IMR-90 (cell line): ENCODE results near the gene CCDC87. TPM values are rescaled to one million over a fixed set of nuclear protein-coding genes. Genes with fewer than 3 reads are reported as not detected.
A peak's percentile ranks its signal among the peaks of the same experiment; 100 is the strongest.

ENCODE experiments used
- ATAC-seq: fragments of 200-7000 bp; cut with Tn5 transposase; 2 replicates; pipeline ENCODE4 v1.9.1; 2020; ENCODE audit warnings: low read depth, mild to moderate bottlenecking, moderate library complexity
- Bru-seq: library from RNA; stranded (reverse); fragments of 400-500 nt; gene quantifications from one replicate; lab custom pipeline; 2021; lab: Mats Ljungman, UMichigan
- BruChase-seq, 2 experiments: library from RNA; stranded (reverse); fragments of 400-500 nt; gene quantifications; one replicate each; lab custom pipeline; 2021; lab: Mats Ljungman, UMichigan
- BruUV-seq: library from RNA; stranded (reverse); fragments of 400-500 nt; replicated peaks from 2 replicates; lab custom pipeline; 2021; lab: Mats Ljungman, UMichigan
- CTCF ChIA-PET: fragments of 300-600 bp; formaldehyde crosslinking; extraction: SDS; loops from one replicate; lab custom pipeline; 2021; ENCODE audit warnings: antibody characterized with exemption; lab: Yijun Ruan, JAX
- POLR2A ChIA-PET: fragments of 300-600 bp; sonication (Branson Sonifier 250); formaldehyde crosslinking; loops from one replicate; lab custom pipeline; 2022; ENCODE audit warnings: antibody characterized with exemption; ENCODE audit not compliant: unreplicated experiment; lab: Charles Lee
- DNase-seq: peaks from one replicate; pipeline ENCODE4 v3.0.0; 2013
- H2AFZ ChIP-seq: replicated peaks from 2 replicates; pipeline ENCODE3; 2013; ENCODE audit warnings: low read length, mild to moderate bottlenecking; ENCODE audit not compliant: poor library complexity
- H2AK5ac ChIP-seq: 2 replicates; pipeline ENCODE4 v1.6.1; 2013; ENCODE audit warnings: low read depth, low read length, inconsistent platforms
- H2AK9ac ChIP-seq: replicated peaks from 2 replicates; pipeline ENCODE3; 2013; ENCODE audit warnings: mild to moderate bottlenecking, low read depth, low read length, moderate library complexity; ENCODE audit not compliant: poor library complexity
- H2BK120ac ChIP-seq: 2 replicates; pipeline ENCODE4 v1.6.1; 2013; ENCODE audit warnings: low read depth, low read length, inconsistent platforms
- H2BK15ac ChIP-seq: 3 replicates; pipeline ENCODE4 v1.6.1; 2013; ENCODE audit warnings: low read depth, low read length, inconsistent platforms
- H2BK20ac ChIP-seq: 2 replicates; pipeline ENCODE4 v1.6.1; 2013; ENCODE audit warnings: low read depth, mild to moderate bottlenecking, inconsistent platforms, low read length, moderate library complexity
- H2BK5ac ChIP-seq: 2 replicates; pipeline ENCODE4 v1.6.1; 2013; ENCODE audit warnings: mild to moderate bottlenecking, low read depth, low read length, inconsistent platforms; ENCODE audit not compliant: poor library complexity, severe bottlenecking
- H3K14ac ChIP-seq: replicated peaks from 2 replicates; pipeline ENCODE4 v1.6.1; 2013; ENCODE audit warnings: low read depth, low read length, inconsistent platforms
- H3K18ac ChIP-seq: 2 replicates; pipeline ENCODE4 v1.6.1; 2013; ENCODE audit warnings: low read depth, low read length, control low read depth
- H3K23ac ChIP-seq: 2 replicates; pipeline ENCODE4 v1.6.1; 2013; ENCODE audit warnings: low read depth, low read length, inconsistent platforms
- H3K27ac ChIP-seq: 2 replicates; pipeline ENCODE4 v1.5.1; 2013; ENCODE audit warnings: mild to moderate bottlenecking, control low read depth, low read length; ENCODE audit not compliant: insufficient read depth
- H3K27me3 ChIP-seq: 2 replicates; pipeline ENCODE4 v1.6.1; 2013; ENCODE audit warnings: low read length; ENCODE audit not compliant: control insufficient read depth, insufficient read depth
- H3K36me3 ChIP-seq: 2 replicates; pipeline ENCODE4 v1.6.1; 2013; ENCODE audit warnings: low read length, mixed read lengths; ENCODE audit not compliant: control insufficient read depth, insufficient read depth
- H3K4ac ChIP-seq: 2 replicates; pipeline ENCODE4 v1.6.1; 2013; ENCODE audit warnings: low read depth, low read length, inconsistent platforms
- H3K4me1 ChIP-seq: 2 replicates; pipeline ENCODE4 v1.6.1; 2013; ENCODE audit warnings: low read length, mixed read lengths; ENCODE audit not compliant: control insufficient read depth, insufficient read depth
- H3K4me2 ChIP-seq: 2 replicates; pipeline ENCODE4 v1.6.1; 2013; ENCODE audit warnings: low read depth, mild to moderate bottlenecking, control low read depth, low read length, moderate library complexity
- H3K4me3 ChIP-seq: 2 replicates; pipeline ENCODE4 v1.5.1; 2013; ENCODE audit warnings: low read depth, mild to moderate bottlenecking, control low read depth, low read length, moderate library complexity; ENCODE audit not compliant: insufficient read depth
- H3K56ac ChIP-seq: 2 replicates; pipeline ENCODE4 v1.6.1; 2013; ENCODE audit warnings: low read length, inconsistent platforms; ENCODE audit not compliant: insufficient read depth; ENCODE audit errors: extremely low read depth
- H3K79me1 ChIP-seq, 2 experiments: 2 replicates each; pipeline ENCODE4 v1.6.1; 2013; ENCODE audit warnings: low read length in 2 of 2, inconsistent platforms in 1 of 2, low read depth in 1 of 2
- H3K9ac ChIP-seq: 2 replicates; pipeline ENCODE4 v1.6.1; 2013; ENCODE audit warnings: low read depth, low read length, control low read depth
- H3K9me1 ChIP-seq: 2 replicates; pipeline ENCODE4 v1.6.1; 2013; ENCODE audit warnings: low read length, inconsistent platforms; ENCODE audit not compliant: insufficient read depth
- H3K9me3 ChIP-seq: 2 replicates; pipeline ENCODE4 v1.6.1; 2013; ENCODE audit warnings: low read length; ENCODE audit not compliant: control insufficient read depth, insufficient read depth
- H4K20me1 ChIP-seq: 2 replicates; pipeline ENCODE4 v1.6.1; 2013; ENCODE audit warnings: low read length, inconsistent platforms; ENCODE audit not compliant: insufficient read depth
- H4K5ac ChIP-seq: 2 replicates; pipeline ENCODE4 v1.6.1; 2013; ENCODE audit warnings: mild to moderate bottlenecking, low read depth, low read length, control low read depth
- H4K8ac ChIP-seq, 2 experiments: 2 replicates each; pipeline ENCODE4 v1.6.1; 2013; ENCODE audit warnings: low read depth in 2 of 2, low read length in 2 of 2, control low read depth in 1 of 2, inconsistent platforms in 1 of 2
- H4K91ac ChIP-seq: 2 replicates; pipeline ENCODE4 v1.6.1; 2013; ENCODE audit warnings: low read depth, low read length, inconsistent platforms; ENCODE audit not compliant: insufficient read depth
- BHLHE40 ChIP-seq: fragments of 150-350 bp; IDR thresholded peaks from 2 replicates; pipeline ENCODE4 v1.6.1; 2016; ENCODE audit warnings: mild to moderate bottlenecking, low read depth, low read length
- CEBPB ChIP-seq: IDR thresholded peaks from 2 replicates; pipeline ENCODE4 v1.6.1; 2012; ENCODE audit warnings: low read depth, low read length, improper control_type of control experiment
- ELK1 ChIP-seq: fragments of 150-350 bp; IDR thresholded peaks from 2 replicates; pipeline ENCODE4 v1.6.1; 2016; ENCODE audit warnings: low read depth, mild to moderate bottlenecking, low read length, moderate library complexity, borderline replicate concordance
- MAZ ChIP-seq: IDR thresholded peaks from 2 replicates; pipeline ENCODE4 v1.6.1; 2012; ENCODE audit warnings: low read depth, mild to moderate bottlenecking, low read length, improper control_type of control experiment, moderate library complexity, borderline replicate concordance
- MXI1 ChIP-seq: IDR thresholded peaks from 2 replicates; pipeline ENCODE4 v1.6.1; 2012; ENCODE audit warnings: low read depth, mild to moderate bottlenecking, low read length, moderate library complexity, borderline replicate concordance
- NFE2L2 ChIP-seq: fragments of 150-350 bp; IDR thresholded peaks from 2 replicates; pipeline ENCODE4 v1.6.1; 2016; ENCODE audit warnings: low read depth, mild to moderate bottlenecking, low read length
- POLR2A ChIP-seq: IDR thresholded peaks from 2 replicates; pipeline ENCODE4 v1.6.1; 2012; ENCODE audit warnings: mild to moderate bottlenecking, low read depth, low read length
- SMC3 ChIP-seq: fragments of 150-350 bp; IDR thresholded peaks from 2 replicates; pipeline ENCODE4 v1.6.1; 2016; ENCODE audit warnings: low read depth, mild to moderate bottlenecking, antibody characterized with exemption, low read length, moderate library complexity
- USF2 ChIP-seq: fragments of 150-350 bp; IDR thresholded peaks from 2 replicates; pipeline ENCODE4 v1.6.1; 2017; ENCODE audit warnings: mild to moderate bottlenecking, antibody characterized with exemption, low read length, low read depth
- WGBS, 2 experiments: methylation state at CpG; one replicate each; pipeline versions ENCODE4 v1.1.5 to v1.1.7; 2013; ENCODE audit warnings: missing lambda C conversion rate in 2 of 2; ENCODE audit not compliant: insufficient read length in 1 of 2; ENCODE audit errors: extremely low coverage in 2 of 2; 5-methylcytosine and 5-hydroxymethylcytosine counted together
- dilution Hi-C: fragments of 300-500 bp; cut with HindIII; formaldehyde crosslinking; loops from one replicate; pipeline ENCODE4 v1.14.3; 2018; ENCODE audit warnings: low sequenced_read_pairs; ENCODE audit not compliant: unreplicated experiment
- in situ Hi-C: fragments of 300-500 bp; cut with MboI; formaldehyde crosslinking; loops from 3 replicates; pipeline ENCODE4 v1.14.3; 2019; ENCODE audit warnings: low sequenced_read_pairs, inconsistent platforms, mixed read lengths
- intact Hi-C: fragments of 100-400 bp; cut with micrococcal nuclease; formaldehyde crosslinking; loops from 2 replicates; pipeline ENCODE4 v1.10.0; 2022
- long read RNA-seq: library from polyadenylated mRNA; unstranded; transcript quantifications from one replicate; pipeline ENCODE4 v2.0.0, GENCODE V29; 2021; ENCODE audit not compliant: unreplicated experiment
- polyA plus RNA-seq, 3 experiments: library from polyadenylated mRNA; depleted of rRNA; stranded (reverse); fragments of >200 nt; gene quantifications; 2 replicates each; pipeline ENCODE4 v1.2.3, GENCODE V29; 2012; ENCODE audit warnings: low replicate concordance in 1 of 3
- total RNA-seq: library from RNA; depleted of rRNA; stranded (reverse); fragments of >200 nt; gene quantifications from 2 replicates; pipeline ENCODE4 v1.2.3, GENCODE V29; 2012; rRNA removed
- TF ChIP-seq, protein P1 (sequence below): conservative IDR thresholded peaks from 2 replicates; pipeline ENCODE4 v1.5.1; 2012; ENCODE audit warnings: mild to moderate bottlenecking, low read depth, low read length, improper control_type of control experiment

Gene CCDC87
- total RNA-seq (under 0.01 and 0.18 TPM in 2 replicates), polyA plus RNA-seq (2012; rRNA removed) (0.14 and 0.19 TPM in 2 replicates), Bru-seq, nascent RNA (percentile 27 among the genes with signal in this experiment), BruChase-seq, experiment 1, labeled RNA remaining after a 6-hour chase (percentile 19 among the genes with signal in this experiment), BruChase-seq, experiment 2, labeled RNA remaining after a 2-hour chase (percentile 24 among the genes with signal in this experiment)
- polyA plus RNA-seq (2012; cell fraction: cytosol; rRNA removed) = 0.10 and 0.15 TPM in 2 replicates
- polyA plus RNA-seq (2012; cell fraction: nucleus; rRNA removed; ENCODE audit: low replicate concordance) = 0.04 and 0.07 TPM in 2 replicates
- long read RNA-seq = 0 reads

- peak within 1 kb of the TSS; percentile 71 to 96 for H4K8ac ChIP-seq
- H3K56ac ChIP-seq = peak within 1 kb of the TSS; percentile 79
- no TSS peak for BruUV-seq
- peaks cover 19% of the 10 kb centered on the region for H3K9me1 ChIP-seq
- ATAC-seq = peak; percentile 99
- CTCF ChIA-PET = interaction anchor here (0.9 to 1.1 kb wide), 3 partner anchors 13 to 45 kb away, joined by 3 to 5 read pairs (median 5); no protein-coding TSS in a partner anchor
- 39% methylated on average over 29 of the region's 68 CpGs; no CpG with 5 or more reads in 1 of the 2 experiments for WGBS, 2 experiments
- no peak within 1 kb of the TSS for H2BK20ac ChIP-seq
- POLR2A ChIA-PET = interaction anchor here (0.7 kb wide), 1 partner anchor 112 kb away, joined by 3 read pairs; the partner anchor contains the start of gene DPP3
- H3K4ac ChIP-seq = peak within 1 kb of the TSS; percentile 90
- peak within 1 kb of the TSS; percentile 90 for H2AK9ac ChIP-seq
- no peaks in the 10 kb centered on the region for H4K20me1 ChIP-seq
- H2AFZ ChIP-seq = peak within 1 kb of the TSS; percentile 99
- no peaks in the 10 kb centered on the region for H3K27me3 ChIP-seq
- H4K5ac ChIP-seq = peak within 1 kb of the TSS; percentile 58
- dilution Hi-C loops (no loop called here), in situ Hi-C loops (no loop called here), intact Hi-C loops (no loop called here)
- H3K4me3 ChIP-seq = peak within 1 kb of the TSS; percentile 71
- peak within 1 kb of the TSS; percentile 46 for H2AK5ac ChIP-seq
- H2BK5ac ChIP-seq = peak within 1 kb of the TSS; percentile 75
- peak within 1 kb of the TSS; percentile 95 for H3K14ac ChIP-seq
- H3K4me1 ChIP-seq = peaks cover 11% of the 10 kb centered on the region
- peak within 1 kb of the TSS; percentile 89 for H3K4me2 ChIP-seq
- H3K23ac ChIP-seq = peak within 1 kb of the TSS; percentile 87; the same call in 1 of the 2 replicates
- H2BK120ac ChIP-seq = peak within 1 kb of the TSS; percentile 20; the same call in 1 of the 2 replicates
- H3K36me3 ChIP-seq = peaks cover 2% of the 10 kb centered on the region; the same call in 1 of the 2 replicates
- peak; percentile 92 for DNase-seq
- H2BK15ac ChIP-seq = peak within 1 kb of the TSS; percentile 18; the same call in 1 of the 3 replicates
- H4K91ac ChIP-seq = peak within 1 kb of the TSS; percentile 75
- peaks cover 23 to 35% of the 10 kb centered on the region in 2 experiments for H3K79me1 ChIP-seq
- peak within 1 kb of the TSS; percentile 93 for H3K9ac ChIP-seq
- peak within 1 kb of the TSS; percentile 85 for H3K27ac ChIP-seq
- peak within 1 kb of the TSS; percentile 25; the same call in 1 of the 2 replicates for H3K18ac ChIP-seq
- H3K9me3 ChIP-seq = no peaks in the 10 kb centered on the region
- TF ChIP-seq, protein P1, sequence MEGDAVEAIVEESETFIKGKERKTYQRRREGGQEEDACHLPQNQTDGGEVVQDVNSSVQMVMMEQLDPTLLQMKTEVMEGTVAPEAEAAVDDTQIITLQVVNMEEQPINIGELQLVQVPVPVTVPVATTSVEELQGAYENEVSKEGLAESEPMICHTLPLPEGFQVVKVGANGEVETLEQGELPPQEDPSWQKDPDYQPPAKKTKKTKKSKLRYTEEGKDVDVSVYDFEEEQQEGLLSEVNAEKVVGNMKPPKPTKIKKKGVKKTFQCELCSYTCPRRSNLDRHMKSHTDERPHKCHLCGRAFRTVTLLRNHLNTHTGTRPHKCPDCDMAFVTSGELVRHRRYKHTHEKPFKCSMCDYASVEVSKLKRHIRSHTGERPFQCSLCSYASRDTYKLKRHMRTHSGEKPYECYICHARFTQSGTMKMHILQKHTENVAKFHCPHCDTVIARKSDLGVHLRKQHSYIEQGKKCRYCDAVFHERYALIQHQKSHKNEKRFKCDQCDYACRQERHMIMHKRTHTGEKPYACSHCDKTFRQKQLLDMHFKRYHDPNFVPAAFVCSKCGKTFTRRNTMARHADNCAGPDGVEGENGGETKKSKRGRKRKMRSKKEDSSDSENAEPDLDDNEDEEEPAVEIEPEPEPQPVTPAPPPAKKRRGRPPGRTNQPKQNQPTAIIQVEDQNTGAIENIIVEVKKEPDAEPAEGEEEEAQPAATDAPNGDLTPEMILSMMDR = peak; percentile 76
- TF ChIP-seq MXI1 = no peak; the same call in 1 of the 2 replicates
- TF ChIP-seq CEBPB = no peak
- TF ChIP-seq USF2 = peak; percentile 19; the same call in 1 of the 2 replicates
- peak; percentile 90 for TF ChIP-seq POLR2A
- TF ChIP-seq ELK1 = no peak
- no peak for TF ChIP-seq BHLHE40
- 0 out of 2 replicates have a peak, but pooled peaks have one; percentile 6 for TF ChIP-seq MAZ
- no peak for TF ChIP-seq NFE2L2
- peak; percentile 34 for TF ChIP-seq SMC3
These were observed at the start of gene CCDC87, which contains the start of gene CCS for GRCh38 chr11:66592457-66593302. TSS of gene CCDC87 (minus strand) at chr11:66593063. CDS start at chr11:66593015, 48 bp downstream. TSS of gene CCS (plus strand) at chr11:66593185. CDS start at chr11:66593262, 77 bp downstream.
